Calu3 (cell line): ENCODE measurements around the gene EFHD2. TPM values are rescaled to one million over a fixed set of nuclear protein-coding genes. Genes with fewer than 3 reads are reported as not detected.

Source experiments
- BruUV-seq: library from RNA; stranded (reverse); fragments of 400-500 nt; replicated peaks from 2 replicates; lab custom pipeline; 2021; lab: Mats Ljungman, UMichigan
- CTCF ChIA-PET: fragments of 300-600 bp; sonication (Branson Sonifier 250); formaldehyde crosslinking; loops from one replicate; lab custom pipeline; 2022; ENCODE audit warnings: antibody characterized with exemption; lab: Charles Lee
- DNase-seq: peaks from one replicate; pipeline ENCODE4 v3.0.0; 2022
- H3K27ac Mint-ChIP-seq: one replicate; pipeline ENCODE4 v1.8.0; 2022; ENCODE audit warnings: mixed read lengths; ENCODE audit not compliant: unreplicated experiment
- H3K27me3 Mint-ChIP-seq: one replicate; pipeline ENCODE4 v1.8.0; 2022; ENCODE audit warnings: mixed read lengths; ENCODE audit not compliant: unreplicated experiment
- H3K36me3 Mint-ChIP-seq: one replicate; pipeline ENCODE4 v1.8.0; 2022; ENCODE audit warnings: mild to moderate bottlenecking, moderate library complexity, mixed read lengths; ENCODE audit not compliant: insufficient read depth, unreplicated experiment
- H3K4me1 Mint-ChIP-seq: one replicate; pipeline ENCODE4 v1.8.0; 2022; ENCODE audit warnings: mild to moderate bottlenecking, low read depth, mixed read lengths; ENCODE audit not compliant: unreplicated experiment
- H3K4me3 Mint-ChIP-seq: one replicate; pipeline ENCODE4 v1.8.0; 2022; ENCODE audit warnings: mild to moderate bottlenecking, low read depth, moderate library complexity, mixed read lengths; ENCODE audit not compliant: unreplicated experiment
- H3K9me3 Mint-ChIP-seq: one replicate; pipeline ENCODE4 v1.8.0; 2022; ENCODE audit warnings: low read depth, mixed read lengths; ENCODE audit not compliant: unreplicated experiment
- intact Hi-C: fragments of 100-400 bp; cut with micrococcal nuclease; formaldehyde crosslinking; loops from one replicate; pipeline ENCODE4 v1.10.0; 2022; ENCODE audit not compliant: unreplicated experiment
- total RNA-seq: library from RNA; stranded (reverse); gene quantifications from 2 replicates; pipeline ENCODE4 v1.2.3, GENCODE V29; 2022
- TF ChIP-seq, protein P1 (sequence below): fragments of 200-600 bp; IDR thresholded peaks from one replicate; pipeline ENCODE4 v1.8.0; 2022; ENCODE audit warnings: antibody characterized with exemption; ENCODE audit not compliant: unreplicated experiment

Gene EFHD2
- total RNA-seq, 1 experiment from 2014 or later: 51.0 TPM

DNA sequence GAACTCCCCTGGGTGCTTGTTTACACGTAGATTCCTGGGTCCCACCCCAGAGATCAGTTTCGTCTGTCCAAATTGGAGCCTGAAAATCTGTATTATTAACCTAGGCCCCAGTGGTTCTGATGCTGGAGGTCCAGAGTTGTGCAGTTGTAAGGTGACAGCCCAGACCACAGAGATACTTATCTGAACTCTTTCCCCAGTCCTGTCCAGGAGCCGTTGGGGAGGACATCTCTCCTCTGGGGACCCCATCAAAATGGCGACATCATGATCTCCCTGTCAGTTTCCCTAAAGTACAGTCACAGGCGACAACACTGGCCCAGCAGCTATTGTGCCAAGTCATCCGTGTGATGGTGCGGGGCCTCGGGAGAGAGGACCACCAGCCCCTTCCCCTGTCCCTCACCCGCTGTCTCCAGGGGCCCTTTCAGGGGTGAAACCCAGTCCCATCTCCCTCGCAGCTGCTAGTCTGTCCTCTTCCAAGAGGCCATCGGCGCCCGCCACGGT lies 749 bp upstream of the EFHD2 start:
- Mint-ChIP-seq H3K27me3 (peaks cover 14% of the 10 kb centered on the region), H3K27ac (peak overlapping the region; percentile 27), H3K9me3 (no peaks in the 10 kb centered on the region), H3K4me1 (peaks cover 18% of the 10 kb centered on the region), H3K4me3 (peak overlapping the region; percentile 79), H3K36me3 (peaks cover 34% of the 10 kb centered on the region)
- CTCF ChIA-PET: no interaction called here
- no peak for DNase-seq
- BruUV-seq: no TSS peak
- intact Hi-C loops: no loop called here
- TF ChIP-seq, protein P1, sequence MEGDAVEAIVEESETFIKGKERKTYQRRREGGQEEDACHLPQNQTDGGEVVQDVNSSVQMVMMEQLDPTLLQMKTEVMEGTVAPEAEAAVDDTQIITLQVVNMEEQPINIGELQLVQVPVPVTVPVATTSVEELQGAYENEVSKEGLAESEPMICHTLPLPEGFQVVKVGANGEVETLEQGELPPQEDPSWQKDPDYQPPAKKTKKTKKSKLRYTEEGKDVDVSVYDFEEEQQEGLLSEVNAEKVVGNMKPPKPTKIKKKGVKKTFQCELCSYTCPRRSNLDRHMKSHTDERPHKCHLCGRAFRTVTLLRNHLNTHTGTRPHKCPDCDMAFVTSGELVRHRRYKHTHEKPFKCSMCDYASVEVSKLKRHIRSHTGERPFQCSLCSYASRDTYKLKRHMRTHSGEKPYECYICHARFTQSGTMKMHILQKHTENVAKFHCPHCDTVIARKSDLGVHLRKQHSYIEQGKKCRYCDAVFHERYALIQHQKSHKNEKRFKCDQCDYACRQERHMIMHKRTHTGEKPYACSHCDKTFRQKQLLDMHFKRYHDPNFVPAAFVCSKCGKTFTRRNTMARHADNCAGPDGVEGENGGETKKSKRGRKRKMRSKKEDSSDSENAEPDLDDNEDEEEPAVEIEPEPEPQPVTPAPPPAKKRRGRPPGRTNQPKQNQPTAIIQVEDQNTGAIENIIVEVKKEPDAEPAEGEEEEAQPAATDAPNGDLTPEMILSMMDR: no peak

DNA sequence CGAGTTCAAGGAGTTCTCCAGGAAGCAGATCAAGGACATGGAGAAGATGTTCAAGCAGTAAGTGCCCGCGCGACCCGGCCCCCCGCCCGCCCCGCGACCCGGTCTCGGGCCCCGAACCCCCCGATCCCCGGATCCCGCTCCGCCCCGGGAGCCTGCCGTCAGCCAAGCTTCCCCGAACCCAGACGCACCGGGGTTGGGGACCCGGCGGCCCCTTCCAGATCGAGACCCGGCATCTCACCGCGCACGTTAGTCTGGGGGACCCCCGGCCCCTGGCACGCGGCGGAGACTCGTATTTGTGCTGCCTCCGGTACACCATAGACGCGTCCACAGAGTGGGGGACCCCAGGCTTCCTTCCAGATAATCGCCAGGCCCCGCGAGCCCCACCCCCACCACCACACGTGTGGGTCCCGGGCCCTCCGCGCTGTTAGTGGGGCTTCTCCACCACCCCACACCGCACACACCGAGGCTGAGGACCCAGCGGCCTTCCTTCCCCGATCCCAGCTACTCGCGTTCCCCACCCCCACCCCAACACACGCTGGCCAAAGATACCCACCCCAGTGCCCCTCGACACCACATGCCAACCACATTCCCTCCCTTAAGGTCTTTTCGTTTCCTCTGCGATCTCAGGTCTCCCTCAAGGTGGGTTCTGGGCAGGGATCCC lies 665 bp downstream of the EFHD2 start:
- TF ChIP-seq, protein P1: no peak
- Mint-ChIP-seq H3K36me3 (peaks cover 34% of the 10 kb centered on the region), H3K27ac (peak overlapping the region; percentile 86), H3K4me3 (peak overlapping the region; percentile 79), H3K27me3 (peaks cover 14% of the 10 kb centered on the region), H3K4me1 (peaks cover 23% of the 10 kb centered on the region), H3K9me3 (no peaks in the 10 kb centered on the region)
- CTCF ChIA-PET: interaction anchor here (0.6 kb wide), 1 partner anchor 53 kb away, joined by 3 read pairs; no protein-coding TSS in a partner anchor
- DNase-seq: no peak
- intact Hi-C loops: no loop called here
- no TSS peak for BruUV-seq

DNA sequence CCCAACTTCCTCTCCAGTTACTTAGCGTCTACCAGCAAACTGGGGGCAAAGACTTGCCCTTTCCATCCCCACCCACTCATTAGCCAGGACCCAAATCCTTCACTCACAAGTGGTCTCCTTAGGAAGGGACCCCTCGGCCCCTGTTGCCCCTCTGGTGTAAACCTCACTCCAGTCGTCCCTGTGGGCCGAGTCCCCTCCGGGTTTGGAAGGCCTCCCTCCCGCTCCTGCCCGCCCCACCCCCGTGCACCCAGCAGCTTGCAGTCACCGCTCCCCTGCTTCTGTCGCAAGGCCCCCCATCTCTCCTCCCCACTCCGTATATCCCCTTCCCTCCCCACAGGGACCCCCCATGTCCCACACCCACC lies 1.2 kb downstream of the EFHD2 start:
- CTCF ChIA-PET: interaction anchor here (0.6 kb wide), 1 partner anchor 8 kb away, joined by 3 read pairs; no protein-coding TSS in a partner anchor
- intact Hi-C loops: no loop called here
- Mint-ChIP-seq H3K4me3 (peak overlapping the region; percentile 79), H3K9me3 (no peaks in the 10 kb centered on the region), H3K27ac (peak overlapping the region; percentile 86), H3K4me1 (peaks cover 25% of the 10 kb centered on the region), H3K36me3 (peaks cover 37% of the 10 kb centered on the region), H3K27me3 (peaks cover 14% of the 10 kb centered on the region)
- BruUV-seq: no TSS peak
- no peak for DNase-seq
- TF ChIP-seq, protein P1: no peak

DNA sequence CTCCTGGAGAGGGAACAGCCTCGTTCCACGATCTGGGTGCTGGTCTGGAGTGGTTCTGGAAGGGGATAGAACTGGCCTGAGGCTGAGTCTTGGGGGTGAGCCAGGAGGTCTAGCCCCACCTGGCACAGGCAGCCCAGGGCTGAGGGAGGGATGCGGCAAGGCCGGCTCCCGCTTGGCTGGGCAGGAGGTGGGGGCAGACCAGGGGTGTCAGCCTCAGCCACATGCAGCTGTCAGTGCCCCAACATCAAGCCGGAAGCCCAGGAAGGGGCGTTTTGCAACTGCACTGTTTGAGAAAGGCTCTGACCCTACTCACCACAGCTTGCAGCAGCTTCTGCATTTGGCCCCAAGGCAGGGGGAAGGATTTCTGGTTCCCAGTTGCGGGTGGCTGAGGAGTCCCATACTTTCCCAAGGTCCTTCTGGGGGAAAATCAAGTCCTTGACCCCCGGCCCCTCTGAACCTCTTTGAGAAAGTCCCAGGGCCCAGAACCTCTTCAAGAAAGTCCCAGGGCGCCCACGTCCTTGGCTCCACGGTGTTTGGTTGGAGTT lies 2.0 kb downstream of the EFHD2 start:
- Mint-ChIP-seq H3K27me3 (peaks cover 10% of the 10 kb centered on the region), H3K4me3 (peak overlapping the region; percentile 79), H3K9me3 (no peaks in the 10 kb centered on the region), H3K27ac (no peak overlapping the region), H3K36me3 (peaks cover 45% of the 10 kb centered on the region), H3K4me1 (peaks cover 33% of the 10 kb centered on the region)
- intact Hi-C loops: no loop called here
- BruUV-seq: no TSS peak
- TF ChIP-seq, protein P1: no peak
- no peak for DNase-seq
- CTCF ChIA-PET: interaction anchor here (0.6 kb wide), 1 partner anchor 9 kb away, joined by 3 read pairs; no protein-coding TSS in a partner anchor
